NOMO-1 treated with DMSO at 0.1 percent for 48 hours (cell line): Measurements from ENCODE around the gene SNF8.
A peak's percentile ranks its signal among the peaks of the same experiment; 100 is the strongest.
"Not testable (repeated sequence)": the region's sequence is repeated elsewhere in the genome, so short reads cannot be mapped to it uniquely, and the experiment has no call there.

ENCODE experiments used
- DNase-seq: peaks from one replicate; lab custom pipeline; 2025; ENCODE audit not compliant: unreplicated experiment; lab: John Stamatoyannopoulos, UW

SNF8 gene

DNA sequence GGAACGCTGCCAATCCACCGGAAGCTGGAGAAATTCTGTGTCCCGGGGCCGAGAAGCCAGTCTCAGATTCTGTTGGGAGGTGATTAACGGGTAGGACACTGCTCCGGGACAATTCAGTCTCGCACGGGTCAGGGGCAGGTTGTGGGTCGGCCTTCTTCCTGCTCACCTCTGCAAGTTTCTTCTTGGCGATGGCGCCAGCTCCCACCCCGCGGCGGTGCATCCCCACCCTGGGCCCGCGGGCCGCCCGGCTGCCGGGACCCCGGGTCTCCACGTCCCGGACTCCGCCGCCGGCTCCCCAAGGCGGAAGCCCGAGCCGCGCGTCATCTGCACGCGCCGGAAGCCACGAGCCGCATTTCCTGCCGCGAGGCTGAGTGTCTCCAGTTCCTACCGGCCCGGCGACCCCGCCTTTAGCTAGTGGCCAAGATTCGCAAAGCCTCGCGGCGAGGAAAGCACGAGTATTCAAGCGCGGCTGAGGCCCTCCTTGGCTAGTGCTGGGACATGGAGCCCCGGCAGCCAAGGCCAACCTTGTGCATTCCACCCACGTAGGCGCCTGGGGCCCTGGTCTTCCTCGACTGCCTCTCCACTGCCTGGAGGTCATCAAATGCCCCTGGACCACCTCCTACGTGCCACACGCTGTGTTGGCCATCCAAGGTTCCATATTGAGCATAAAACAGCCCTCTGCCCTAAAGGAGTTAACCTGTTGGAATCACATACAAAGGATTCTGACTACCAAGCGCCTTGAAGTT, at the start of gene SNF8:
TSS of gene SNF8 (minus strand) at position 328 of the 746 bp plus-strand sequence. CDS start at position 220, 108 bp downstream.
- DNase-seq = peak; percentile 83

- DNase-seq = no peak
Observed at GRCh38 chr17:48993951-48994350, 49.3 kb upstream of the SNF8 start.

DNA sequence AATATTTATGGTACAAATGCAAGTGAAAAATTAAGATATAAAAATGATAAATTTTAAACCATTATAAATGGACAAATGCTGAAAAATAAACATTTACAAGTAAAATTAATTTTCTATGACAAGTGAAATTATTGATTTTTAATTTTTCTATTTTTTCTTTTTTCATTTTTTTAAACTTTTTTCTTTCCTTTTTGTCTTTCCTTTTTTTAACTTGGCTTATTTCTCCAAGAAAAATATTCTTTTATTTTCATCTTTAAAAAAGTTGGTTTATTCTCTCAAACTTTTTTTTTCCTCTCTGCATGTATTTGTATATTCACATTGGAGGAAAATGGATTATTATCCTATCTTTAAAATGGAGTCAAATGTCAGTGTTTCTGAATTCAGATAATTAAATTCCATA, 48.7 kb upstream of the SNF8 start:
- no peak for DNase-seq

DNA sequence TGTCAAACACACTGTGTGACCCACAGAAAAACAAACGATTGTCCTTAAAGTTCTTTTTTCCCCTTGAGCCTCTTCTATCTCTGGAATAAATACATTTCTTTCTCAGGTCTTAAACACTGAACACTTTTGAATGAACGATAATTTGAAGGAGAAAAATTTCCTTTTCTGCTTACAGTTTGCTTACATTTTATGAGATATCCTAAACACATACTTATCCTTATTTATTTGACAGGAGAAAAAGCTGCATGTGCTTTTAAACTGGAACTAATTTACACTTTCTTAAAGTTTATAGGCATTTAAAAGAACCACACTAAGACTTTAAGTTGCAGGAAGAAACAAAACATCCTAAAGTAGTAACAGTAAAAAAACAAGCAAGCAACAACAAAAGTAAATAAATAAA, 47.8 kb upstream of the SNF8 start:
- DNase-seq = no peak

DNA sequence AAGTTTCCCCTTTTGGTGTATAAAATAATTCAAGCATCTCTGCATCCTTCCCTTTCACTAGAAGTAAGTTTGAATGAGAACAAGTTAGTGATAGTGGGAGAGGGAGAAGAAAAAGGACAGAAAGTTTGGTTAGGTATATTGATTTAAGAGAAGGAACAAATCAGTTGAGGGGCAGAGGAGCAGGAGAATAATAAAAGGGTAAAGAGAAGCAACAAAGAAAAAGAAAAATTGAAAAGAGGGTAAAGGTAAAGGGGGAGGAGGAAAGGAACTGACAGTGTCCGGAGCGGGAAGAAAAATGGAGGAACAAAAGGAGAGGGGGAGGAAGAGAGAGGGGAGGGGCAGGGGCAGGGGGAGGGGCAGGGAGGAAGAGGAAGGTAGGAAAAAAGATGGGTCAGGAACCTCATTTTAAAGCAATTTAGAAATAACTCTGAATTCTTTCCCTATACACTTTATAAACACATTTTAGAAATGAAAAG, 46.3 kb upstream of the SNF8 start:
- no peak for DNase-seq

DNA sequence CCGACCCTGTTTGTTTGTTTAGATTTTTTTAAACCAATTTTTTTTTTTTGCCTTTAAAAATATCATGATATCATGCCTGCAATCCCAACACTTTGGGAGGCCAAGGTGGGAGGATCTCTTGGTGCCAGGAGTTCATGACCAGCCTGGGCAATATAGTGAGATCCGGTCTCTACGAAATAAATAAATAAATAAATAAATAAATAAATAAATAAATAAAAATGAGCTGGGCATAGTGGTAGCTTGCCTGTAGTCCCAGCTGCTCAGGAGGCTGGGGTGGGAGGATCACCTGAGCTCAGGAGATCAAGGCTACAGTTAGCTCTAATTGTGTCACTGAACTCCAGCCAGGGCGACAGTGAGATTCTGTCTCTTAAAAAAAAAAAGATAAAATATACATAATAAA, 44.5 kb upstream of the SNF8 start:
- no peak for DNase-seq

- no peak for DNase-seq
Observed at GRCh38 chr17:48985436-48986245, 41.0 kb upstream of the SNF8 start.

DNA sequence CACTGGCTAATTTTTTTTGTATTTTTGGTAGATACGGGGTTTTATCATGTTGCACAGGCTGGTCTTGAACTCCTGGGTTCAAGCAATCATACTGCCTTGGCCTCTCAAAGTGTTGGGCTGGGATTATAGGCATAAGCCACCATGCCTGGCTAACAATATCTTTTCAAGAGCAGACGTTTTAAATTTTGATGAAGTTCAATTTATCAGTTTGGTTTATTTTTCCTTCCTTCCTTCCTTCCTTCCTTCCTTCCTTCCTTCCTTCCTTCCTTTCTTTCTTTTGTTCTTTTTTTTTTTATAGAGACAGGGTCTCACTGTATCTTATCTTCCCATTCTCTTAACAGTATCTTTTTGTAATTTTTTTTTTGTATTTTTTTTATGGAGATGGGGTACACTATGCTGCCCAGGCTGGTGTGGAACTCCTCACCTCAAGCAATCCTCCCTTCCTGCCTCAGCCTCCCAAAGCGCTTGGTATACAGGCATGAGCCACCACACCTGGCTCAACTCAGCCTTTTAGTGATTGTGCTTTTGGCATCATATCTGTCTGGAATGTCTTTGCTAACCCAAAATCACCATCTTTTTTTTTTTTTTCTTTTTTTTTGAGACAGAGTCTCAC, 37.4 kb upstream of the SNF8 start:
- DNase-seq = no peak

- no peak for DNase-seq
Observed at GRCh38 chr17:48973806-48974205, 29.2 kb upstream of the SNF8 start.

GRCh38 chr17:48972749-48973097, 28.1 kb upstream of the SNF8 start:
- no peak for DNase-seq

GRCh38 chr17:48970865-48971687, 26.4 kb upstream of the SNF8 start:
- no peak for DNase-seq

DNA sequence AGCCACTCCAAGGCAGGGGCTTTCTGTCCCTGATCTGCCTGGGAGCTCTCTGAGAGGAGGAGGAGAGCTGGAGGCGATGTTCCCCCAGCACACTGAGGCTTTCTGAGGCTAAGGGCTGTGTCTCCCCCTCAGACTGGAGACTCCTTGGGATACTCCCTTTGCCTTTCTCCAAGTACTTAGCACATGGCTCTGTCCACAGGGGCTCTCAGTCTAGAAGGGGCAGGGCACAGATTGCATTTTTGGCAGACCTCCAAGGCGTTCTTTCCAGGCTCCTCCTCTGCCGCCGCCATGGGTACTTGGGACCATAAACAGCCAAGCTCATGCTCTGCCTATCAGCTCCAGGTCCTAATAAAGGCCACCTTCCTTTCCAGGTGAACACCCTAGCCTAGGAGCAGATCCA, 25.6 kb upstream of the SNF8 start:
- no peak for DNase-seq

GRCh38 chr17:48961516-48962233, 17.0 kb upstream of the SNF8 start:
- DNase-seq = no peak

DNA sequence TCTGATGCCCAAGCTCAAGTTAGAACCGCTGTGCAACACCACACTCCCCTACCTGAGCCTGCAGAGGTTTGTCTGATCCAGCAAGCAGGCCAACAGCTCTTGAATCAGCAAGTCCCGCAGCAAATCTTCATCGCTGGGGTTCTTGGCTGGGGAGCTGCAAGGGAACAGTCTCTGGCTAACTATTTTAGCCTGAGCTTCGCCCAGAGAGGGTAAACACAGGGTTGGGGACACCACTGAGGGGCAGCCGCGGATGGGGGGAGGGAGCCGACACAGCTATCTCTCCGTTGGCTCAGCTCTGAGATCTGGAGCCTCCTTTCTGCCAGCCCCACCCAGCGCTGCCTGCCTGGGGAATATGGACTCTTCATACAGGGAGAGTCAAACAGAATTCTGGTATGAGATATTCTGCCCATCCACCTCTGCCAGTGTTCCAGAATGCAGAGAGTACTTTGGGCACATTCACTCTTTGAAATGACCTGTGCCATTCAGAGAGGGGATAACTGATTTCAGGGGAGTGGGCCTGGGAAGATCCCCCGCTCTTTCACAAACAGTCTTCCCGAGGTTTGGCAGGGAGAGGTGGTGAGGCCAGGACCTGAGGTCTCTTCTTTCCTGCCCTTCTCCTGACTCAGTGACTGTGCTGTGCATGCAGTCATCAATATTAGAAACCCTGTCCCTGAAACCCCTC, 16.3 kb upstream of the SNF8 start:
- no peak for DNase-seq

DNA sequence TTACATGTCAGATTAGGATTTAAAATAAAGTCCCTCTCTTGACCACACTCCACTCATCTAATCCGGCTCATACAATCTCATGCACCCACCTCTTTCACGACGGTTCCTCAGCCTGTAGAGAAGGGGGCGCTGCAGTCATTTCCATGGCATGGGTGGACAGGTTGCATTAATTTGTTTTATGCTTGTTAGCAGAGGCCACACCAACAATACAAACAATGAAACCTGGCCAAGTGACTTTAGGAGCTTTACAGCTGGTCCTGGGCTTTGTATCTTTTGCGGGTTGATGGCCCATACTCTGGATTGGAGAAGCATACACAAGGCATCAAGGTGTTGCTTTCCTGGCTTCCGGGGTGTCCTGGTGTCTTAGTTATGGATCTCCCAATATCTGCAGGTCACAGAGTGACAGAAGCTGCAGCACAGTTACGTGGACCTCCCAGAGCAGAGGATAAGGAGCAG, 9.7 kb upstream of the SNF8 start:
- DNase-seq = no peak

DNA sequence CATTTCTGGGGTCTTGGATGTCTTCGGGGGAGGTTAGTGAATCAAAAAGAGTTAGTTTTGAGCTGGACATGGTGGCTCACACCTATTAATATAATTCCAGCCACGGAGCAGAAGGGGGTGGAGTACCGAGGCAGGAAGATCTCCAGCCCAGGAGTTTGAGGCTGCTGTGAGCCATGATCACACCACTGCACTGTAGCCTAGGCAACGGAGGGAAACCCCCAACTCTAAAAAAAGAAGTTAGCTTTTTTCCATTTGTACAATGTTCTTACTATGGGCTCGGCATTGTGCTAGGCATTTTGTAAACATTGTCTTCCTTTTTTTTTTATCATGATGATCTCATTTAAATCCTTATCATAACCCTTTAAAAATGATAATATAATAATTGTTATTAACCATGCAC, 8.3 kb upstream of the SNF8 start:
- no peak for DNase-seq

GRCh38 chr17:48951572-48951971, 6.9 kb upstream of the SNF8 start:
- no peak for DNase-seq

- not testable (repeated sequence) for DNase-seq
Observed at GRCh38 chr17:48945261-48945651, 614 bp upstream of the SNF8 start.

- DNase-seq = no peak
Observed at GRCh38 chr17:48933035-48933434, 11.6 kb downstream of the SNF8 start.

DNA sequence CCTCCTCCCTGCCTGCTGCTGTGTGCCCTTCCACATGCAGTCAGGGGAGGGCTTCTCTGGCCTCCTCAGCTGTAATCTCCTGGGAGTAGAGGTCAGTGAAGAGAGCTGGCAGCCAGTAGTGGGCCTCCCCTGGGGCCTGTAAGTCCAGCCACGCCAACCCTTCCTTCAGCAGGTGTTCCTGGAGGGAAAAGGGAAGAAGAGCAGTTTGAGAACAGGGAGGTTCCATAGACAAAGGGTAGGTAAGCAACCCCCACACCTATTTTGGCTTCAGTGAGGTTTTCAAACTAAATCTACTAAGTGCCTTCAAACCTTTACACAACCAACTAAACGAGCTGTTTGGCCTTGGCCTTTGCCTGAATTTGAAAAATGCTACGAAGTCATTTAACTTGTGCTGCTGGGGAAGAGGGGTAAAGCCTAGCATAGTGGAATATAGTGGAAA, 14.2 kb downstream of the SNF8 start:
- no peak for DNase-seq
